GM18519 (cell line): Measurements from ENCODE around the gene SGSM2.

Source experiments
- ATAC-seq: cut with Tn5 transposase; IDR thresholded peaks from one replicate; pipeline ENCODE4 v1.9.1; 2021; ENCODE audit warnings: mild to moderate bottlenecking, moderate library complexity; ENCODE audit not compliant: unreplicated experiment, low FRiP score

SGSM2 gene

GRCh38 chr17:2396568-2397246 is 59.4 kb downstream of the SGSM2 start:
- ATAC-seq = no peak

GRCh38 chr17:2397247-2398171 is 60.2 kb downstream of the SGSM2 start:
- ATAC-seq = no peak

- ATAC-seq = no peak
Observed at GRCh38 chr17:2398182-2398581, 60.9 kb downstream of the SGSM2 start.

- no peak for ATAC-seq
Observed at GRCh38 chr17:2398655-2399571, 61.6 kb downstream of the SGSM2 start.

- peak; percentile 29 for ATAC-seq
Observed at GRCh38 chr17:2399572-2400473, 62.5 kb downstream of the SGSM2 start.

- ATAC-seq = no peak
Observed at GRCh38 chr17:2400474-2400866, 63.2 kb downstream of the SGSM2 start.

GRCh38 chr17:2400877-2401425 is 63.6 kb downstream of the SGSM2 start, which contains the start of gene MNT:
Gene MNT, minus strand, starts transcription at chr17:2401060. Its CDS starts 348 bp downstream, at chr17:2400712.
- peak; percentile 20 for ATAC-seq

GRCh38 chr17:2401426-2402221 is 64.3 kb downstream of the SGSM2 start:
- peak; percentile 35 for ATAC-seq

- no peak for ATAC-seq
Observed at GRCh38 chr17:2402544-2402943, 65.2 kb downstream of the SGSM2 start.

GRCh38 chr17:2403044-2403443 is 65.7 kb downstream of the SGSM2 start:
- ATAC-seq = no peak

GRCh38 chr17:2405247-2405926 is 68.1 kb downstream of the SGSM2 start:
- ATAC-seq = no peak

GRCh38 chr17:2406271-2406902 is 69.1 kb downstream of the SGSM2 start:
- ATAC-seq = no peak

GRCh38 chr17:2406903-2407790 is 69.8 kb downstream of the SGSM2 start:
- no peak for ATAC-seq

- no peak for ATAC-seq
Observed at GRCh38 chr17:2410951-2411350, 73.7 kb downstream of the SGSM2 start.

GRCh38 chr17:2412561-2413021 is 75.3 kb downstream of the SGSM2 start:
- no peak for ATAC-seq

- no peak for ATAC-seq
Observed at GRCh38 chr17:2414446-2415064, 77.3 kb downstream of the SGSM2 start.
